Mesendoderm (in vitro differentiated cells): Measurements from ENCODE around the gene ERCC2.

Experiments
- DNase-seq: peaks from one replicate; pipeline ENCODE4 v3.0.0; 2013
- H2AK5ac ChIP-seq: 2 replicates; pipeline ENCODE4 v1.6.1; 2013; ENCODE audit warnings: low read length, inconsistent platforms
- H2BK120ac ChIP-seq: 2 replicates; pipeline ENCODE4 v1.6.1; 2013; ENCODE audit warnings: low read depth, mild to moderate bottlenecking, low read length, moderate library complexity, mixed read lengths
- H2BK15ac ChIP-seq: replicated peaks from 2 replicates; pipeline ENCODE4 v1.6.1; 2013; ENCODE audit warnings: low read depth, mild to moderate bottlenecking, moderate library complexity
- H2BK5ac ChIP-seq: 2 replicates; pipeline ENCODE4 v1.6.1; 2013; ENCODE audit warnings: low read length, inconsistent platforms
- H3K18ac ChIP-seq: 2 replicates; pipeline ENCODE4 v1.6.1; 2013; ENCODE audit warnings: mild to moderate bottlenecking, low read length, mixed read lengths
- H3K23ac ChIP-seq: one replicate; pipeline ENCODE4 v1.6.1; 2013; ENCODE audit warnings: low read length
- H3K27ac ChIP-seq: 2 replicates; pipeline ENCODE4 v1.5.1; 2013; ENCODE audit warnings: low read depth, mild to moderate bottlenecking, inconsistent platforms, low read length, moderate library complexity
- H3K27me3 ChIP-seq: 2 replicates; pipeline ENCODE4 v1.6.1; 2013; ENCODE audit warnings: low read length, control low read depth, mild to moderate bottlenecking, inconsistent platforms; ENCODE audit not compliant: insufficient read depth, poor library complexity
- H3K36me3 ChIP-seq: 2 replicates; pipeline ENCODE4 v1.6.1; 2013; ENCODE audit warnings: low read length, inconsistent platforms; ENCODE audit not compliant: control insufficient read depth, insufficient read depth
- H3K4ac ChIP-seq: one replicate; pipeline ENCODE4 v1.6.1; 2013; ENCODE audit warnings: low read depth, mild to moderate bottlenecking, low read length, moderate library complexity
- H3K4me1 ChIP-seq: 2 replicates; pipeline ENCODE4 v1.6.1; 2013; ENCODE audit warnings: low read depth, low read length, inconsistent platforms; ENCODE audit not compliant: control insufficient read depth
- H3K4me2 ChIP-seq: 2 replicates; pipeline ENCODE4 v1.6.1; 2013; ENCODE audit warnings: low read length
- H3K4me3 ChIP-seq: 2 replicates; pipeline ENCODE4 v1.5.1; 2013; ENCODE audit warnings: mild to moderate bottlenecking, low read length
- H3K56ac ChIP-seq: one replicate; pipeline ENCODE4 v1.6.1; 2013; ENCODE audit warnings: low read length
- H3K79me1 ChIP-seq: 2 replicates; pipeline ENCODE4 v1.6.1; 2013; ENCODE audit warnings: low read length, inconsistent platforms
- H3K79me2 ChIP-seq: 2 replicates; pipeline ENCODE4 v1.6.1; 2013; ENCODE audit warnings: mild to moderate bottlenecking, low read length; ENCODE audit not compliant: control insufficient read depth, insufficient read depth
- H3K9ac ChIP-seq: 2 replicates; pipeline ENCODE4 v1.6.1; 2013; ENCODE audit warnings: low read length, inconsistent platforms
- H4K5ac ChIP-seq: one replicate; pipeline ENCODE4 v1.6.1; 2013; ENCODE audit warnings: low read length
- H4K8ac ChIP-seq: one replicate; pipeline ENCODE4 v1.6.1; 2013; ENCODE audit warnings: low read depth, mild to moderate bottlenecking, control low read depth, low read length, moderate library complexity
- WGBS: extraction: QIAGEN DNeasy Blood & Tissue Kit; methylation state at CpG from one replicate; pipeline ENCODE4 v1.1.7; 2013; ENCODE audit warnings: low lambda C conversion rate, missing lambda C conversion rate; ENCODE audit not compliant: insufficient coverage; ENCODE audit errors: extremely low coverage; 5-methylcytosine and 5-hydroxymethylcytosine counted together

Gene ERCC2

DNA sequence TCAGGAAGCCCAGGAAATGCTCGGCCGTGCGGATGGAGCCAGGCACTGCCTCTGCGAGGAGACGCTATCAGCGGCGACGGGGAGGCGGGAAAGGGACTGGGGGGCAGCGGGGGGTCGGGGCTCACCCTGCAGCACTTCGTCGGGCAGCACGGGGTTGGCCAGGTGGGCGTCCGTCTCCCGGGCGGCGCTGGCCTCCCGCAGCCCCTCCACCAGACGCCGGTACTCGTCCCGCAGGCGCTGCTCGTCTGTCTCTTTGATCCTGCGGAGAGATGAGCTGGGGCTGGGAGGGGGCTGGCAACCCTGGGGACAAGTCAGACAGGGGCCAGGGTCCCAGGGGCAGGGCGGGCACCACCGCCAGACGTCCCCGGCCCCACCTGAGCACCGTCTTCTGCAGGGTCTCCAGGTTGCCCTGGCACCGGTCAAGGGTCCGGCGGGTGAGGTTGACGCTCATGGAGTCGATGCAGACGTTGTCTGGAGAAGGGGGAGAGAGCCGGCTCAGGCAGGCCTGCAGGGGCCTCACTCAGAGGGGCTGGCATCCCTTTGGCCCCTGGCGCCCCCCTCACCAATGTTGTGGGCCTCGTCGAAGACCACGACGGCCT is 6.4 kb downstream of the ERCC2 start:
- Histone ChIP-seq H3K4me3 (no peak overlapping the region), H3K36me3 (peaks cover 8% of the 10 kb centered on the region), H3K56ac (no peak overlapping the region), H4K8ac (no peak overlapping the region), H3K18ac (no peak overlapping the region), H2AK5ac (no peak overlapping the region), H3K23ac (no peak overlapping the region), H2BK5ac (no peak overlapping the region), H3K79me2 (peaks cover 3% of the 10 kb centered on the region), H3K27me3 (no peaks in the 10 kb centered on the region), H3K4me2 (no peak overlapping the region), H2BK15ac (no peak overlapping the region), H2BK120ac (no peak overlapping the region), H3K79me1 (peaks cover 8% of the 10 kb centered on the region), H3K4ac (no peak overlapping the region), H3K4me1 (no peaks in the 10 kb centered on the region), H3K9ac (no peak overlapping the region), H3K27ac (no peak overlapping the region), H4K5ac (no peak overlapping the region)
- WGBS: no CpG with 5 or more reads among the region's 44 CpGs
- DNase-seq: no peak

- Histone ChIP-seq H2BK15ac (no peak overlapping the region), H3K27ac (no peak overlapping the region), H3K27me3 (no peaks in the 10 kb centered on the region), H3K79me2 (no peaks in the 10 kb centered on the region), H4K8ac (no peak overlapping the region), H3K4me3 (no peak overlapping the region), H2BK5ac (no peak overlapping the region), H4K5ac (no peak overlapping the region), H3K56ac (no peak overlapping the region), H2BK120ac (no peak overlapping the region), H2AK5ac (no peak overlapping the region), H3K18ac (no peak overlapping the region), H3K9ac (no peak overlapping the region), H3K4ac (no peak overlapping the region), H3K4me1 (no peaks in the 10 kb centered on the region), H3K79me1 (peaks cover 3% of the 10 kb centered on the region), H3K23ac (no peak overlapping the region), H3K4me2 (no peak overlapping the region), H3K36me3 (peaks cover 11% of the 10 kb centered on the region)
- no CpG with 5 or more reads among the region's 16 CpGs for WGBS
- DNase-seq: no peak
These were observed 8.1 kb downstream of the ERCC2 start for GRCh38 chr19:45362291-45362690.

DNA sequence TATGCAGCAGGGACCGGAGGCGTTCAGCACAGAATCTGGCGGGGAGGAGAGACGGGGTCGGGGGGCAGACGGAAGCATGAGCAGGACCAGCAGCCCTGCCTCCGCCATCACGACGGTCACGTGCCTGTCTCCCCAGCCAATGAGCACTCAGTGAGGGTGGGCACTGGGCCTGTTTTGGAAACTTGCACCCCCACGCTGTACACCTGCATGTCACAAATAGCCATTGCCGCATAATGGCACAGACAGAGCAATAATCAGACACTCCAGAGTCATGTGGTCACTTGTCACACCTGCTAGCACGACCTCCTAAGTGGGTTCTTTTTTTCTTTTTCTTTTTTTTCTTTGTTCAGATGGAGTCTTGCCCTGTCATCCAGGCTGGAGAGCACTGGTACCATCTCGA is 8.8 kb downstream of the ERCC2 start:
- no peak overlapping the region for H3K4ac ChIP-seq
- H3K9ac ChIP-seq: no peak overlapping the region
- peaks cover 13% of the 10 kb centered on the region for H3K36me3 ChIP-seq
- H3K4me3 ChIP-seq: no peak overlapping the region
- no peak for DNase-seq
- no peak overlapping the region for H2BK15ac ChIP-seq
- H4K5ac ChIP-seq: no peak overlapping the region
- H3K56ac ChIP-seq: no peak overlapping the region
- no peak overlapping the region for H2AK5ac ChIP-seq
- WGBS: no CpG with 5 or more reads among the region's 14 CpGs
- no peak overlapping the region for H2BK5ac ChIP-seq
- no peak overlapping the region for H3K23ac ChIP-seq
- no peak overlapping the region for H4K8ac ChIP-seq
- no peak overlapping the region for H3K4me2 ChIP-seq
- no peaks in the 10 kb centered on the region for H3K27me3 ChIP-seq
- H2BK120ac ChIP-seq: no peak overlapping the region
- H3K4me1 ChIP-seq: no peaks in the 10 kb centered on the region
- peaks cover 3% of the 10 kb centered on the region for H3K79me1 ChIP-seq
- no peak overlapping the region for H3K27ac ChIP-seq
- no peaks in the 10 kb centered on the region for H3K79me2 ChIP-seq
- H3K18ac ChIP-seq: no peak overlapping the region

DNA sequence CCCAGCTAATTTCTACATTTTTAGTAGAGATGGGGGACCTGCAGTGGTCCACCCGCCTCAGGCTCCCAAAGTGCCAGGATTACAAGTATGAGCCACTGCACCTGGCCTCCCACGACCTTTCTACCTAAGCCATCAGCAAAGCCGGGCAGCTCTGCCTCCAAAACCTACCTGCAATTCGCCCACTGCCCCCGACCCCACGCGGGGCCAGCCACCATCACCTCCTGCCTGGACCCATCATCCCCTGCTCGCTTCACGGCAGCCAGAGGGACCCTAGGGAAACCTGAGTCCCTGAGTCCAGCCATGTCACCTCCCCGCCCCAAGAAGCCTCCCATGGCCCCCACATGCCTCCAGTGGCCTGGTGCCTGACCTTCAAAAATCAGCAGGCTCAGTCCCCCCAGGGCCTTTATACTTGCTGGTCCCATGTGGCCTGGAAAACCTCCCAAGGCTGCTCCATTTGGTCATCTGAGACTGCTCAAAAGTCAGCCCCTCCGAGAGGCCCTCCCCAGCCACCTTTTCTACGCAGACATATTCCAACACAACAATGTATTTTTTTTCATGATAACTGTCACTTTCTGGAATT is 12.1 kb downstream of the ERCC2 start:
- H3K27ac ChIP-seq: no peak overlapping the region
- H3K27me3 ChIP-seq: no peaks in the 10 kb centered on the region
- no peak overlapping the region for H3K4ac ChIP-seq
- H4K5ac ChIP-seq: no peak overlapping the region
- H3K4me2 ChIP-seq: no peak overlapping the region
- H3K4me3 ChIP-seq: no peak overlapping the region
- no peak overlapping the region for H4K8ac ChIP-seq
- H3K36me3 ChIP-seq: peaks cover 22% of the 10 kb centered on the region
- DNase-seq: no peak
- H3K79me2 ChIP-seq: no peaks in the 10 kb centered on the region
- H3K56ac ChIP-seq: no peak overlapping the region
- H3K4me1 ChIP-seq: no peaks in the 10 kb centered on the region
- no peak overlapping the region for H2BK120ac ChIP-seq
- no peak overlapping the region for H2BK15ac ChIP-seq
- no CpG with 5 or more reads among the region's 12 CpGs for WGBS
- H3K23ac ChIP-seq: no peak overlapping the region
- peaks cover 1% of the 10 kb centered on the region for H3K79me1 ChIP-seq
- H2BK5ac ChIP-seq: no peak overlapping the region
- no peak overlapping the region for H3K9ac ChIP-seq
- H2AK5ac ChIP-seq: no peak overlapping the region
- H3K18ac ChIP-seq: no peak overlapping the region

GRCh38 chr19:45357445-45357783 is 13.0 kb downstream of the ERCC2 start:
- Histone ChIP-seq H3K27ac (no peak overlapping the region), H3K4ac (no peak overlapping the region), H2BK5ac (no peak overlapping the region), H3K18ac (no peak overlapping the region), H3K79me1 (peaks cover 1% of the 10 kb centered on the region), H4K8ac (no peak overlapping the region), H3K36me3 (peaks cover 22% of the 10 kb centered on the region), H2BK15ac (no peak overlapping the region), H3K4me1 (no peaks in the 10 kb centered on the region), H3K79me2 (no peaks in the 10 kb centered on the region), H2BK120ac (no peak overlapping the region), H3K56ac (no peak overlapping the region), H3K4me2 (no peak overlapping the region), H3K23ac (no peak overlapping the region), H3K9ac (no peak overlapping the region), H3K27me3 (no peaks in the 10 kb centered on the region), H4K5ac (no peak overlapping the region), H3K4me3 (no peak overlapping the region), H2AK5ac (no peak overlapping the region)
- WGBS: no CpG with 5 or more reads among the region's 11 CpGs
- DNase-seq: no peak
